ENCODE data around the gene STXBP2. TPM values are rescaled to one million over a fixed set of nuclear protein-coding genes. Genes with fewer than 3 reads are reported as not detected.

STXBP2 gene
- total and polyA plus RNA-seq, 7 donors = 0.55 to 4.5 (median 2.7) TPM

DNA sequence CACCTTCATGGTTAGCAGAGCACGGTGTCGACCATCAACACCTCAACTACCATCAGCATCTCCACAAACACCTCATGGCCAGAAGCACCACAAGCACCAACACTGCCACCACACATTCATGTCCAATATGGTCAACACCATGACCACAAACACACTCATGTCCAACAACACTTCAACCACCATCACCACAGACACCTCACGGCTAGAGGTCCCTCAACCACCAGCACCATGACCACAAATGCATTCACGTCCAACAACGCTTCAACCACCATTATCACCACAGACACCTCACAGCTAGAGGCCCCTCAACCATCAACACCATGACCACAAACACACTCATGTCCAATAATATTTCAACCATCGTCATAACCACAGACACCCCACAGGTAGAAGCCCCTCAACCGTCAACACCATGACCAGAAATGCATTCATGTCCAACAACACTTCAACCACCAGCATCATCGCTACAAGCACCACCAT lies 53.9 kb downstream of the STXBP2 start:
- no peak overlapping the region for H3K4me3 ChIP-seq
- H3K27ac ChIP-seq = no peak overlapping the region
- 79 to 87% (median 83%) methylated on average over 8 of the region's 8 CpGs for WGBS, 3 donors
- intact Hi-C loops (cut with DNase I) = no loop called here
- no peaks in the 10 kb centered on the region for H3K36me3 ChIP-seq (ENCODE audit: insufficient read depth in 1 of 2, low read depth in 1 of 2)
- TF ChIP-seq, protein P1, sequence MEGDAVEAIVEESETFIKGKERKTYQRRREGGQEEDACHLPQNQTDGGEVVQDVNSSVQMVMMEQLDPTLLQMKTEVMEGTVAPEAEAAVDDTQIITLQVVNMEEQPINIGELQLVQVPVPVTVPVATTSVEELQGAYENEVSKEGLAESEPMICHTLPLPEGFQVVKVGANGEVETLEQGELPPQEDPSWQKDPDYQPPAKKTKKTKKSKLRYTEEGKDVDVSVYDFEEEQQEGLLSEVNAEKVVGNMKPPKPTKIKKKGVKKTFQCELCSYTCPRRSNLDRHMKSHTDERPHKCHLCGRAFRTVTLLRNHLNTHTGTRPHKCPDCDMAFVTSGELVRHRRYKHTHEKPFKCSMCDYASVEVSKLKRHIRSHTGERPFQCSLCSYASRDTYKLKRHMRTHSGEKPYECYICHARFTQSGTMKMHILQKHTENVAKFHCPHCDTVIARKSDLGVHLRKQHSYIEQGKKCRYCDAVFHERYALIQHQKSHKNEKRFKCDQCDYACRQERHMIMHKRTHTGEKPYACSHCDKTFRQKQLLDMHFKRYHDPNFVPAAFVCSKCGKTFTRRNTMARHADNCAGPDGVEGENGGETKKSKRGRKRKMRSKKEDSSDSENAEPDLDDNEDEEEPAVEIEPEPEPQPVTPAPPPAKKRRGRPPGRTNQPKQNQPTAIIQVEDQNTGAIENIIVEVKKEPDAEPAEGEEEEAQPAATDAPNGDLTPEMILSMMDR (IDR thresholded peaks at IDR 0.05) = no peak
- H3K9me3 ChIP-seq = no peaks in the 10 kb centered on the region
- ATAC-seq (no peak), DNase-seq (no peak)
- peaks cover 0 to 10% (median 5%) of the 10 kb centered on the region in 3 donors for H3K27me3 ChIP-seq (ENCODE audit: insufficient read depth in 3 of 3, low read length in 2 of 3)
- H3K4me1 ChIP-seq = no peaks in the 10 kb centered on the region

DNA sequence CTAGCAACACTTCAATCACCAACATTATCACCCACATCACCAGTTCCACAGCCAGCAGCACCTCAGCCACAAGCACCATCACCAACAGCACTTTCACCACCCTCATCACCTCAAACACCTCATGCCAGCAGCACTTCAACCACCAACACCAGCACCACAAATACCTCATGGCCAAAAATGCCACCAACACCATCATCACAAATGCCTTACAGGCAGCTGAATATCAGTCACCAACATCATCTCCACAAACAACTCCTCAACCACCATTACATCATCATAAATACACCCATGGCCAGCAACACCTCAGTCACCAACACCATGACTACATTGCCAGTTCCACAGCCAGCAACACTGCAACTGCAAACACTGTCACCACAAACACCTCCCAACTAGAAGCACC lies 54.6 kb downstream of the STXBP2 start:
- no peak for ATAC-seq
- intact Hi-C loops (cut with DNase I) = no loop called here

DNA sequence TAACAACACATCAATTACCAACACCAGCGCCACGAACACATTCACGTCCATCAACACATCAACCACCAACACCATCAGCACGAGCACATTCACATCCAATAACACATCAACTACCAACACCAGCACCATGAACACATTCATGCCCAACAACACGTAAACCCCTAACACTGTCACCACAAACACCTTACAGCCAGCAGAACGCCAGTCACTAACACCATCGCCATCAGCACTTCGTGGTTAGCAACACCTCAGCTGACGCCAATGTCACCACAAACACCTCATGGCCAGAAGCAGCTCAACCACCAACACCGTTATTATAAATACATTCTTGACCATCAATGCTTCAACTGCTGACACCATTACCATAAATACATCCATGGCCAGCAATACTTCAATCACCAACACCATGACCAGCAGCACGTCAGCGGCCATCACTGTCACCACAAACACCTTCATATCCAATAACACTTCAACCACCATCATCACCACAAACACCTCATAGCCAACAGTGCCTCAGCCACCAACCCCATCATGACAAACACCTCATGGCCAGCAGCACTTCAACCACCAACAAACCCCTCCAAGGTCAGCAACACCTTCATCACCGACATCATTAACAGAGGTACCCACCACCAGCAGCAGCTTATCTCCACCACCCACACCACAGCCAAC lies 55.6 kb downstream of the STXBP2 start:
- WGBS, 3 donors = 69 to 74% (median 72%) methylated on average over 13 of the region's 13 CpGs
- DNase-seq (no peak), ATAC-seq (no peak)
- Histone ChIP-seq H3K36me3 (ENCODE audit: insufficient read depth in 1 of 2, low read depth in 1 of 2) (no peaks in the 10 kb centered on the region), H3K4me1 (no peaks in the 10 kb centered on the region), H3K27me3 (ENCODE audit: insufficient read depth in 3 of 3, low read length in 2 of 3) (peaks cover 0 to 17% (median 11%) of the 10 kb centered on the region in 3 donors), H3K27ac (no peak overlapping the region), H3K4me3 (no peak overlapping the region), H3K9me3 (no peaks in the 10 kb centered on the region)
- intact Hi-C loops (cut with DNase I) = no loop called here
- TF ChIP-seq, protein P1 (IDR thresholded peaks at IDR 0.05) = no peak

More for the DNA sequence above, 54.6 kb downstream of the STXBP2 start:
- H3K27me3 ChIP-seq (ENCODE audit: insufficient read depth in 3 of 3, low read length in 2 of 3) = peaks cover 0 to 11% (median 6%) of the 10 kb centered on the region in 3 donors
- TF ChIP-seq, protein P1 (IDR thresholded peaks at IDR 0.05) = no peak
- no peaks in the 10 kb centered on the region for H3K4me1 ChIP-seq
- DNase-seq = no peak
- H3K27ac ChIP-seq = no peak overlapping the region
- H3K4me3 ChIP-seq = no peak overlapping the region
- H3K9me3 ChIP-seq = no peaks in the 10 kb centered on the region
- no peaks in the 10 kb centered on the region for H3K36me3 ChIP-seq (ENCODE audit: insufficient read depth in 1 of 2, low read depth in 1 of 2)

DNA sequence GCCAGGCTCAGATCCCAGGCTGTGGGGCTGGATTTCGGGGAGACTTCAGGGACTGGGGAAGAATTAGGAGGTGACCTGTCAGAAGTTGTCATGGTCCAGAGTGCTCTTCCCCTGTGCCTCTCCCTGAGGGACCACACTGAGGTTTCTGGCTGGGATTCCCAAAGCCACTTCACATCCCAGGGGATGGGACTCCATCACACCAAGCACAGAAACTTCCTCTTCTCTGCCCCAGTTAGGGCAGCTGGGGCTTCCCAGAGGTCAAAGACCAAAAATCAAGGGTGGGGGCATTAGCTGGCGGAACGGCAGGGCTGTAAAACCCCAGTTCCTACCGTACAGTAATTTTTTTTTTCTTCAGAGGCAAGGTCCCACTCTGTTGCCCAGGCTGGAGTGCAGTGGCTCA lies 57.6 kb downstream of the STXBP2 start:
- Histone ChIP-seq H3K4me3 (no peak overlapping the region), H3K27ac (no peak overlapping the region), H3K27me3 (ENCODE audit: insufficient read depth in 3 of 3, low read length in 2 of 3) (peaks cover 0 to 17% (median 11%) of the 10 kb centered on the region in 3 donors), H3K4me1 (no peaks in the 10 kb centered on the region), H3K36me3 (ENCODE audit: insufficient read depth in 1 of 2, low read depth in 1 of 2) (no peaks in the 10 kb centered on the region), H3K9me3 (no peaks in the 10 kb centered on the region)
- intact Hi-C loops (cut with DNase I) = no loop called here
- TF ChIP-seq, protein P1 (IDR thresholded peaks at IDR 0.05) = no peak
- ATAC-seq = no peak
- WGBS, 3 donors = 37 to 44% (median 42%) methylated on average over 4 of the region's 4 CpGs
- no peak for DNase-seq

Other genes with a start within 250 kb of the STXBP2 start
- gene PEX11G, start 148.1 kb upstream of the STXBP2 start, total RNA-seq = 1 to 10 TPM; 1.1 to 1.4 (median 1.2) TPM
- 1 to 10 TPM; 1.0 to 1.1 (median 1.1) TPM for gene PEX11G, start 148.1 kb upstream of the STXBP2 start, polyA plus RNA-seq
- gene ZNF358, start 121.0 kb upstream of the STXBP2 start, total RNA-seq = 100 to 1,000 TPM in 1 of 4 donors, 10 to 100 TPM in 3; 80.4 to 109 (median 90.1) TPM
- 100 to 1,000 TPM in 1 of 3 donors, 10 to 100 TPM in 2; 38.1 to 110 (median 88.9) TPM for gene ZNF358, start 121.0 kb upstream of the STXBP2 start, polyA plus RNA-seq
- gene MCOLN1, start 114.5 kb upstream of the STXBP2 start, total RNA-seq = 10 to 100 TPM; 15.4 to 23.8 (median 17.0) TPM
- 10 to 100 TPM; 15.9 to 28.6 (median 20.2) TPM for gene MCOLN1, start 114.5 kb upstream of the STXBP2 start, polyA plus RNA-seq
- gene PNPLA6, start 101.4 kb upstream of the STXBP2 start, total RNA-seq = 10 to 100 TPM; 53.3 to 72.8 (median 62.7) TPM
- gene PNPLA6, start 101.4 kb upstream of the STXBP2 start, polyA plus RNA-seq = 10 to 100 TPM; 31.8 to 63.8 (median 34.6) TPM
- under 1 TPM in 2 of 4 donors, not detected in 2; 0.14 to 0.15 TPM for gene CAMSAP3, start 41.2 kb upstream of the STXBP2 start, total RNA-seq
- under 1 TPM in 2 of 3 donors, not detected in 1; 0.03 to 0.04 TPM for gene CAMSAP3, start 41.2 kb upstream of the STXBP2 start, polyA plus RNA-seq
- gene XAB2, start 7.6 kb upstream of the STXBP2 start, total RNA-seq = 10 to 100 TPM; 19.2 to 36.3 (median 26.6) TPM
- 10 to 100 TPM; 23.5 to 29.7 (median 24.1) TPM for gene XAB2, start 7.6 kb upstream of the STXBP2 start, polyA plus RNA-seq
- 100 to 1,000 TPM in 2 of 4 donors, 10 to 100 TPM in 2; 88.9 to 112 (median 101) TPM for gene PET100, start 7.3 kb upstream of the STXBP2 start, total RNA-seq
- 10 to 100 TPM; 49.6 to 93.1 (median 49.7) TPM for gene PET100, start 7.3 kb upstream of the STXBP2 start, polyA plus RNA-seq
- not detected for gene PCP2, start 3.4 kb upstream of the STXBP2 start, total RNA-seq
- under 1 TPM in 1 of 3 donors, not detected in 2; 0.20 TPM for gene PCP2, start 3.4 kb upstream of the STXBP2 start, polyA plus RNA-seq
- under 1 TPM in 2 of 4 donors, not detected in 2; 0.48 to 0.57 TPM for gene RETN, start 31.9 kb downstream of the STXBP2 start, total RNA-seq
- 1 to 10 TPM in 2 of 3 donors, under 1 TPM in 1; 0.46 to 4.7 (median 2.1) TPM for gene RETN, start 31.9 kb downstream of the STXBP2 start, polyA plus RNA-seq
- gene MCEMP1, start 40.0 kb downstream of the STXBP2 start, total RNA-seq = under 1 TPM; 0.18 to 0.54 (median 0.28) TPM
- gene MCEMP1, start 40.0 kb downstream of the STXBP2 start, polyA plus RNA-seq = under 1 TPM in 2 of 3 donors, not detected in 1; 0.21 to 0.35 TPM
- 100 to 1,000 TPM in 3 of 4 donors, 10 to 100 TPM in 1; 83.4 to 164 (median 104) TPM for gene TRAPPC5, start 43.7 kb downstream of the STXBP2 start, total RNA-seq
- 100 to 1,000 TPM in 1 of 3 donors, 10 to 100 TPM in 2; 40.6 to 125 (median 66.8) TPM for gene TRAPPC5, start 43.7 kb downstream of the STXBP2 start, polyA plus RNA-seq
- gene FCER2, start 65.0 kb downstream of the STXBP2 start, total RNA-seq = under 1 TPM in 2 of 4 donors, not detected in 2; 0.34 to 0.54 TPM
- gene FCER2, start 65.0 kb downstream of the STXBP2 start, polyA plus RNA-seq = under 1 TPM in 2 of 3 donors, not detected in 1; 0.06 to 0.10 TPM
- under 1 TPM in 3 of 4 donors, not detected in 1; 0.38 to 0.69 (median 0.50) TPM for gene CLEC4G, start 95.0 kb downstream of the STXBP2 start, total RNA-seq
- gene CLEC4G, start 95.0 kb downstream of the STXBP2 start, polyA plus RNA-seq = under 1 TPM in 2 of 3 donors, not detected in 1; 0.08 to 0.14 TPM
- 10 to 100 TPM in 1 of 4 donors, 1 to 10 TPM in 3; 2.7 to 13.8 (median 3.0) TPM for gene CD209, start 110.4 kb downstream of the STXBP2 start, total RNA-seq
- gene CD209, start 110.4 kb downstream of the STXBP2 start, polyA plus RNA-seq = under 1 TPM; 0.11 to 0.42 (median 0.30) TPM
- gene CLEC4M, start 126.1 kb downstream of the STXBP2 start, total RNA-seq = not detected
- gene CLEC4M, start 126.1 kb downstream of the STXBP2 start, polyA plus RNA-seq = not detected
- 10 to 100 TPM; 13.9 to 25.9 (median 22.2) TPM for gene EVI5L, start 193.1 kb downstream of the STXBP2 start, total RNA-seq
- gene EVI5L, start 193.1 kb downstream of the STXBP2 start, polyA plus RNA-seq = 10 to 100 TPM in 2 of 3 donors, 1 to 10 TPM in 1; 5.8 to 10.7 (median 10.0) TPM
- not detected for gene PRR36, start 237.3 kb downstream of the STXBP2 start, total RNA-seq
- gene PRR36, start 237.3 kb downstream of the STXBP2 start, polyA plus RNA-seq = not detected